GM12891 (cell line): ENCODE measurements around the gene MOB3C.

Source experiments
- POLR2A ChIP-seq: IDR thresholded peaks from 2 replicates; pipeline ENCODE4 v1.6.1; 2011; ENCODE audit warnings: low read depth, low read length, control low read depth
- POLR2AphosphoS5 ChIP-seq: IDR thresholded peaks from 2 replicates; pipeline ENCODE4 v1.6.1; 2011; ENCODE audit warnings: low read depth, low read length, control low read depth
- POU2F2 ChIP-seq: IDR thresholded peaks from 2 replicates; pipeline ENCODE4 v1.6.1; 2011; ENCODE audit warnings: low read depth, mild to moderate bottlenecking, control low read depth, low read length, moderate library complexity
- SPI1 ChIP-seq: IDR thresholded peaks from 2 replicates; pipeline ENCODE4 v1.6.1; 2011; ENCODE audit warnings: low read depth, low read length, control low read depth
- TAF1 ChIP-seq: IDR thresholded peaks from 2 replicates; pipeline ENCODE4 v1.6.1; 2011; ENCODE audit warnings: low read depth, low read length, control low read depth

GRCh38 chr1:46613661-46614603 is 2.7 kb downstream of the MOB3C start:
- no peak for TF ChIP-seq SPI1
- no peak for TF ChIP-seq POLR2A
- no peak for TF ChIP-seq POLR2AphosphoS5
- no peak for TF ChIP-seq TAF1
- TF ChIP-seq POU2F2 = no peak
